ENCODE data around the gene UBASH3A.

UBASH3A gene

DNA sequence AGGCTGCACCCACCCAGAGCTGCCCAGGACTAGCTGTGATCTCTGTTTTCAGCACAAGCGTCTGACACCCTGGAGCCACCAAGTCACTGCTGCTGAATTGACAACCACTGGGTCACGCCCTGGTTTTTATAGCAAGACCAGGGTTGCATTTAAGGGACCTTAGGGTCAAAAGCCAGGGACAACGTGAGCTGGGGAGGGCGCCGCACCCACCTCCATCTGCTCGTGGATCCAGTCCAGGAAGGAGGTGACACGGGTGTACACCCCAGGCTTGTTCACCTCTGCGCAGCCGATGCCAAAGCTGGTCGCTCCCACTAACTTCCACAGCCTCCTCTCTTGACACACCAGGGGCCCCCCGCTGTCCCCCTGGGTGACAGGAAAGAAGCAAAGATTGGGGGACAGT lies 28.2 kb upstream of the UBASH3A start:
- DNase-seq: no peak

DNA sequence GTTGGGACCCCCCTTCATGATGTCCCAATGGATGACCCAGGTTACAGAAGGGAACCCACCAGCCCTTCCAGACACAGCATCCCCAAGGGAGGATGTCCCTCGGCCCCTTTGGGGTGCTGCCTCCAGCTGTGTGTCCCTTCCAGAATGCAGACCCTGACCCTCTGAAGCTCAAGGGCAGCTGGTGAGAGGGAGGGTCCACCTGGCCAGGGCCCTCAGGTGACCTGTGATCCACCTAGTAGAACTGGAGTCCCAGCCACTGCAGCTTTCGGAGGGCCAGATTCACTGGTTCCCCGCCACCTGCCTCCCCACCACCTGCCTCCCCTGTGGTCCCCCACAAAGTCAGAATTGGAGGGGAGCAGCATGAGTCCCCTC lies 27.8 kb upstream of the UBASH3A start:
- no peak for DNase-seq

DNA sequence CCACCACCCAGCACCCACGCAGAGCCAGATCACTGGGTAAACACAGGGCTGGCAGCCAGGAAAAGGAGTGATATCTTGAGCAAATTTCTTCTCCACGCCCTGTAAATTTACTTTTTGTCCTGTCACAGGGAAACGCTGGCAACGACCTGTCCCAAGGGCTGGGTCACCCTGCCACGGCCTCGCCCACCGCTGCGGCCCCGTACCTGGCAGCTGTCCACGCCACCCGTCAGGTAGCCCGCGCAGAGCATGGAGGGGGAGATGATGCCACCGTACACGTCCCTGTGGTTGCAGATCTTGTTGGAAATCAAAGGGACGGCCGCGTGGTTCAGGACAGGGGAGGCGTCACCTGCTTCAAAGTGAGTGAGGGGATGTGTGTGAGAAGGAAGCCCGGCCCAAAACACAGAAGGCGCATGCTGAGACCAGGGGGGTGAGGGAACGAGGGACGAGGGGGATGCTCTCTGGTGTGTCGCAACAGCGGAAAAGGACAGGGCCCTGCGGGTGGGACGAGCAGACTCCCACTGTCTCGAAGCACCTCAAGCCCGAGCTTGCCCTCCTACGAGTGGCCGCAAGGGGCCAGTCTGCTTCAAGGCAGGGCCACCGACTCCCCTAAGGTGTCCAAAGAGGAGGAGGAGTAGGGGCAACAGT lies 27.2 kb upstream of the UBASH3A start:
- no peak for DNase-seq

DNA sequence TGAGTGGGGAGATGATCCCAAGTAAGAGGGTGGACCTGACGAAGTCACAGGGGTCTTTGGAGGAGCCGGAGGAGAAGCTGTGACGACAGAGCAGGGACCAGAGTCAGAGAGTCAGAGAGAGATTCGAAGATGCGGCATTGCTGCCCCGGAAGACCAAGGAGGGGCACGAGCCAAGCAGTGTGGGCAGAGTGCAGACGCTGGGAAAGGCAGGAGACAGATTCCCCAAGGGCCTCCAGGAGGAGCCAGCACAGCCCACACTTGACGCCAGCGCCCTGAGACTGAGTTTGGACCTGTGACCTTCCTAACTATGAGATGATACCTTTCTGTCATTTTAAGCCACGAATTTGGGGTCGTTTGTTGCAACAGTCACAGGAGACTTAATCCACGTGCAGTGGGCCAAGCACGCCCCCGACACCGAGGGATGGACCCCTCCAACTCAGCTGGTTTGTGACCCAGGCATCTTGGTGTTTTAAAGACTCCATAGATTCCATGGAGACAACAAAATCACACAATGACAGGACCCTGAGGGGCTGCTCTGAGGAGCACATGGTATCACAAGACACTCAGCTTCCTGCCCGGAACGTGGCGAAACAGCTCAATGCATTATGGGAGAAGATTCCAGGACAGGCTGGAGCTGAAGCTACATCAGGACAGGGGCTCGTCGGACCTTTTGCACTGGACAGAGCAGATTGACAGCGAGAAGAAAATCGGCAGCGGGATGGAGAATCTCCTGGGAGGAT lies 26.3 kb upstream of the UBASH3A start:
- DNase-seq: no peak

DNA sequence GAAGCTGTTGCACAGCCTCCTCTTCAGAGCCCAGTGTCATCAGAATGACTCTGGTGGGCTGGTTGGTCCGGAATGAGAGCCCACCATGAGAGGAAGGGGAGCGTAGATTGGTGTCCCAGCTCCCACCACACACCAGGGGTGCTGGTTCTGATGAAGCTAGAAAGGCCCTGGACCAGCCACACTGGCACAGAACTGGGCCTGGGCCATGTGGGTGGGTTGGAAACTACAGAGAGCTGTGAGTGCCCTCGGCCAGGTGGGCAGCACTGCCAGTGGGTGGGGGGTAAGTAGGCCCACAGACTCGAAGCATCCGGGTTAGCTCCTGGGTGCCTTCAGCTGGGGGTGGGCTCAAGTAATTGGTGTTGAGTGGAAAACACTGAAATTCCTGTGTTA lies 25.8 kb upstream of the UBASH3A start:
- DNase-seq: no peak

DNA sequence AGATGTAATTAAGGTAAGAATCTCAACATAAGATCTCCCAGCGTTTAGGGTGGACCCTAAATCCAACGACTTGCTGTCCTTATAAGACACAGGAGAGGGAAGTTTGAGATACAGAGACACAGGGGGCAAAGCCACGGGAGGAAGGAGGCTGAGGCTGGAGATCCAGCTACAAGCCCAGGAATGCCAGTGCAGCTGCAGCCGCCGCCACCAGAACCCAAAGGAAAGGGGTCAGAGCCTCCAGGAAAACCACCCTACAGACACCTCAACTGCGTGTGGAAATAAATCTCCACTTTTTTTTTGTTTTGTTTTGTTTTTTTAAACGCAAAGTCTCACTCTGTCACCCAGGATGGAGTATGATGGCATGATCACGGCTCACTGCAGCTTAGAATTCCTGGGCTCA lies 25.3 kb upstream of the UBASH3A start:
- DNase-seq: no peak

DNA sequence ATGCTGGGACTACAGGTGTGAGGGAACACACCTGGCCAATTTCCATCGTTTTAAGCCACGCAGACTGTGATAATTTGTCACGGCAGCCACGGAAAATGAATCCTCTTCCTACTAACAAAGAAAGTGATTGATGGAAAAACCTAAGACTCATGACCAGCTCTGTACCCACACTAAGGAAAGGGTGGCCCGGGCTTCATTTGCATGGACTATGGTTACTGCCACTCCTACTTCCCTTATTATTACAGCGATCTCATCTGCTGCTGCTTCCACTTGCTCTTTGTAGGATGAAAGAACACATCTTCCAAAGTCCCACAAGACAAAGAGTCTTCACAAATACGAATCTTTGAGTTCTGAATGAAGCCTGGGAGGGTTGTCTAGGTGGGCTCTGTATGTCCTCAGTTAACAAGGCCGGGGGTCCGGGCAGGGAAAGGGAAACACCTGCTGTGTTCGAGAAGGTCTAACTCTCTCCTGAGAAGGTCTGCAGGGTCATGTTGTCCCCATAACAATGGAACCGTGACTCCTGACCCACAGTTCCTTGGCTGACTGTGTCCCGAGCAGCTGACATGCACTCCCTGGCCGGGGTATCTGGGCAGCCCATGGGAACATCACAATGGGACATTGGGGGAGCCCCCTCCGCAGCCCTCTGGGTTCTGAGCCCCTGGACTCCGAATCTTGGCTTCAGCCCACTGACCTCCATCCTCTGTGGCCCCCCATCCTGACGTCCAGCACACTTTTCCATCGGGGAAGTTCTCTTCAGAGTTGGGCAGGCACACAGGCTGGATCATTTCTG lies 24.1 kb upstream of the UBASH3A start:
- no peak for DNase-seq

DNA sequence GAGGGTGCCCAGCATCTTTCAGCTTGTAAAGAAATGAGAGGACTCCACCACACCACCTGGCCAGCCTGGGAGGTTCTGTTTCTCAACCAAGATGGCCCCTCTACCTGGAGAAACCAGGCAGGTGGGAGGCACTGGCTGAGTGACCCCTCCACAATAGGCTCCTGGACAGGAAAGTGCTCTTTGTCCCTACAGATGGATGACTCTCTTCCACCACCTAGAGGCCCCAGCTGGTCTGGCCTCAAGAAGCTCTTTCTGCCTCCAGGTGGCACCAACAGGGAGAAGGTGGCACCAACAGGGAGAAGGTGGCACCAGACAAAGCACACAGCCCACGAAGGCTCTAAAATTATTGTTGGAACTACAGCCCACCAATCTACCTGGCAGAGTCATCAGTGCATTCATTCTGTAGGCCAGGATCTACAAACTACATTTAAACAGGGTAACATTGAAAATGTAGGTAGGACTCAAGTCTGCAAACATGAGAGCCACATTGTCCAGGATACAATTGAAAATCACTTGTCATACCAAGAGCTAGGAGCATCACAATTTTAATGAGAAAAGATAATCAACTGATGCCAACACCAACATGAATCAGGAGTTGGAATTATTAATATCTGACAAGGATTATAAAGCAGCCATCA lies 22.2 kb upstream of the UBASH3A start:
- no peak for DNase-seq

DNA sequence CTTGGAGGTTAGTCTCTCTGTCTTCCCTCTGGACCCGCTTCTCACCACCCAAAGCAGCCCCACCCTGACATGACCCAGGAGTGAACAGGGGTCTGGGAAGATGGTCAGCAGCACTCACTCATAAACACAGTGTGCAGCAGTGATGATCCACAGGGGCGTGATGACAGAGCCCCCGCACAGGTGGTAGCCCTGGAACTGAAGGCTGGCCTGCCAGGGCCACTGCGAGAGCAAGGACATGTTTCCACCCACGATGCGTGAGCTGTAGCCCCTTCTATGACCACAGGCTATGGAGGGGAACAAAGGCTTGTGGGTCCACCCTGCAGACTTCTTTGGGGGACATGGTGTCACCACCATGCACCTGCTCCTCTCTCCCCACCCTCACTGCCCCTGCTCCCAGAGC lies 20.8 kb upstream of the UBASH3A start:
- no peak for DNase-seq

DNA sequence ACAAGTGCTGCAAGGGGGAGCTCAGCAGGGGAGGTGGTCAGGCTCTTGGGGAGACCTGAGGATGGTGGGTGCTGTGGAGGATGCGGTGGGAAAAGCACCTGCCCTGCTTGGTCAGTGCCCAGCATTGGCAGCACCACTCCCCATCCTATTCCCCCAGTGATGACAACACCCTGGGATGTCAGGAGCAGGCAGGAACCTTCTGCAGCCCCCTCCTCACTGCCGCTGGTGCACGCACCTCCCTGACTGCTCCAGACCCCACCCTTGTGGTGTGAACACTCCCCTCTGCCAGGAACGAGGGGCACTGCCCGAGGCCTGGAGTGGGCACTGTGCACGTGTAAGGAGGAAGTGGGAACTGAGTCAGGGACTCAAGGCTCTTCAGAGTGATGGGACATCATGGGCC lies 20.4 kb upstream of the UBASH3A start:
- no peak for DNase-seq

DNA sequence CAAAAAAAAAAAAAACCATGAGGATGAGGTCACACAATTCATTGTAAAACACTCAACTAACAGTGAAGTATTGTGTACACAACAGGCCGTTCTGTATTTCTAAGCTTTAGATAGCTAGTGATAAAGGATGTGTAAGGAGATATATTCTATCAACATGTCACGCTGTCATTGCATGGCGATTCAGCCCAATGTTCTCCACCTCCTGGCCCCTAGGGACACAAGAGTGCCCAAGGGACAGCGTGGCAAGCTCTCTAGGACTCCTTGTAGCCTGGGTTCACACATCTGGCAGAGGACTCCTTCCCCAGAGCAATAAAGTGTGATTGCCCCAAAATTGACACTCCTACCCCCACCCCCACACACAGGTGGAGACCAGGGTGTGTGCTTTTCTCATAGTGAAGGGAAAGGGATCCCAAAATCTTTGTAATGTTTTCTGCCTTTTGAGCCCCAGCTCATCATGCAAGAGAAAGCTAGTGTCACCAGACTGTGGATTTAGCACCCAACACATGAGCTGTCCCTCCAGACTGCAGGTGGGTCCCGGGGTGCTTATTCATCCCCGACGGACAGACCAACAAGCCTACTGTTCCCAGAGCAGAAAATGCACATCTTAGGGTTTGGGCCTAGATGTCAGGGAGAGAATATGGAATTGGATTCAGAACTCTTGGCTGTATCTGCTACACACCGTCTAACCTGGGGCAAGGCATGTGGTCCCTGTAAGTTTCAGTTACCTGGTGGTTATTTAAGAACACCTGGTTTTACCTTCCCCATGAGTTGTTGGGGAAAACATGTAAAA lies 19.4 kb upstream of the UBASH3A start:
- no peak for DNase-seq

DNA sequence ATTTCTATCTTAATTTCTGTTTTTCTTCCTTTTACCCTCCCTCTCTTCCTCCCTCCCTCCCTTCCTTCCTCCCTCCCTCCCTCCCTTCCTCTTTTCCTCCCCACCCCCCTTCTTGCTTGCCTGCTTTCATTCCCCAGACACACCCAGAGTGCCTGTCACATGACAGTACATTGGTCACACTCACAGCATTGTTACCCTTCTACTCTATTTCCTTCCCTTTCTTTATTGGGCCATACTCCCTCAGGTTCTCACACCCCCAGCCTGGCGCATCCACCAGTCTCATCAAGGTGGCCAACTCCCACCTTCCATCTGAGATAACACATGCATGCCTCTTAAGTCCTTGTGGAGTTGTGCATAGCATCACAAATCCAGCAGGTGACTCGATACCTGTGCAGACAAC lies 18.7 kb upstream of the UBASH3A start:
- no peak for DNase-seq

DNA sequence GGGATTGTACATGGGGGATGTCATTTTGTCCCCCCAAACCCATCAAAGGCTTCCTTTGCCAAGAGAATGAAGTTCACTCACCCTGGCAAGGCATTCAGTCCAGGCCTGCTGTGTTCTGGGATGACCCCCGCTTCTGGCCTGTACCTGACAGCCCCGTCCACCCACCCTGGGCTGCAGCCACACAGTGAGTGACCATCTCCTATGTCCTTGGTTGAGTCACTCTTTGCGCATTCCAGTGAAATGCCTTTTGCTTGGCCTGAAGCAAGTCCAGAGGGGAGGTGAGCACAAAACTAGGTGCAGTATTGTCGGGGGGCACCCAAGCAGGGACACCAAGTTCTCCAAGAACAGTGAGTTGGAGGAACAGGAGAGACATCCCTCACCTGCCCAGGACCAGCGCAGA lies 18.1 kb upstream of the UBASH3A start:
- no peak for DNase-seq

DNA sequence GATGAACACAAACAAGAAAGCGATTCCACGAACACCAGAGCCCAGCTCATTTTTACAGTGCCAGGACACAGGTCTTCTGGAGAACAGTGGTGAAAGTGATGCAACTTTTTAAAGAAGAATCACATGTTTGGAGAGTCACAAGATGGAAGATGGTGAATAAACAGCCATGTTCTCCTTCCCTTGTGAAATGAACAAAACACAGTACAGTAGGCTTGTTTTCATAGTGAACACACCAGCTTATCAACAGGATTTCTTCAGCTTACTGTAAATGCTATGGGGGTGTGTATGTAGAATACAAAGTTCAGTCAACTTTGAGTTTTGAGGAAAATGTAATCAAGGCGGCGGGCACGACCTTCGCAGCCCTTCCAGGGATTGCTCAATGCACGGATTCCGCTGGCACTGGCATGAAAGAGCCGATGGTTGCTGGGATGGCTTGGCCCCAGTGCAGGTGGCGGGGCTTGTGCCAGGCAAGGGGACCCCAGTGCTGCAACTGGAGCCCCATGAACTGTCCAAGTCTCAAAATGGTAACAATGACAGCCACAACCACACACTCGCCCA lies 17.6 kb upstream of the UBASH3A start:
- no peak for DNase-seq

DNA sequence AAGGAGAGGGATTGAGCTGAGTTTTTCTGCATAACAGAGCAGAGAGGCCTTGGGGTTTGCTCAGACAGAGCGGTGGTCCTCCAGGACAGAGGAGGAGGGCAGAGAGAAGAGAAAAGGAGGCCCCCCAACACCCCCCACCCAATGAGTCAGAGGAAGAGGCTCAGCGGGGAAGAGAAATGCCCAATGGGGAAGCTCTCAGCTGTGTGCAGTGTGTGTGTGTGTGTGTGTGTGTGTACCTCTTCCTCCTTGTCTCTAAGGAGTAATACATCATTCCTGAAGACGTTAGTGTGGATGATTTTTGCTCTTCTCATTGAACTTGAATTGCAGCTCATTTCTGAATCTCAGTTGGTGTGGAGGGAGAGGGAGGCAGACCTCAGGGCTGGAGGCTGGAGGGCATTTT lies 16.5 kb upstream of the UBASH3A start:
- no peak for DNase-seq

DNA sequence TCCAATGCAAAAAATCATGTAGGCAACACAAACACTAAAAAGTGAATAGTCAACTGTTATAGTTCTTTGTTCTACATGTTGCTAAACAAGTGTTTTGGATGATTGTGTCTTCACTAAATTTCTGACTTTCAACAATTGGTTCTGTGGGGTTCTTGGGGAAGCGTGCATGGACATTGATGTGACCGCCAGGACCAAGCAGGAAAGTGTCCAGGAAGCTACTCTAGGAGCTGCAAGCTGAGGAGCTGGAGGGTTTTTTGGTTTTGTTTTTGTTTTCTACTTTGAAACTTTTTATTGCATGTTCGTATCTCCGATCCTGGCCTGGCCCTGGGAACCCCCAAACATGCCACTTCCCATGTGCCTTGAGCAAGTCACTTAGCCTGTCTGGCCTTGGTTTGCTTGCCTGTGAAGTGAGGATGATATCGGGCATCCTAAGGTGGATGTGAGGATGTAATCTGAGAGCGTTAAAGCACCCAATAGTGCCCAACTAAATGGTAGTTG lies 15.8 kb upstream of the UBASH3A start:
- no peak for DNase-seq

DNA sequence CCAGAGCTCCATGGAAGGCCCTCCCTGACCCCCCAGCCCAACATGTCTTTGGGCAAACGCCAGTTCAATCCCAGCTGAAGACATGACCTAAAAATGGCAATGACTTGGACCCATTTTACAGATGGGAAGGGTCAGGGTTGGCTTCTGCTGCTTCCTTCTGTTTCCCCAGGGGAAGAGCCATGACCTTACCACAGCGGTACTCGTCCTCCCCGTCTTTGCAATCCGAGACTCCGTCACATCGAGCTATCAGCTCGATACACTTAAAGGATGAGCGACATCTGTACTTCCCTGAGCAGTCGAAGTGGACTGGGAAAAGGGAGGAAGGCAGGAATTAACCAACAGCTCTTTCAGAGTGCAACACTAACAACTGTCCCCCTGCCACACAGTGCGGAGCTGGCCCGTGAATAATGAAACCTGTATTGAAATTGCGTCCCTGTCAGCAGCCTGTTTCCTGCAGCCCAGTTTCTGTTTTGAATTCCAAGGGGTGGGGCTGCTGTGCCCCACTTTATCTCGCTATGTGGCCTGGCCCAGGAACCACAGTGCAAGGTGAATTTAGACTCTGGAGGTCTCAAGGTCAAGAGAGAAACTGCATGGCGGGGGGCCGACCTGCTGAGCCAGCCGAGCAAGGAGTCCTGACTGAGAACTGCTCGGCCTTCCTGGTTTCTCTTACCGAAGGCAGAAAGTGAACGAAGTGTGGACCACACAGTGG lies 14.8 kb upstream of the UBASH3A start:
- DNase-seq: no peak

DNA sequence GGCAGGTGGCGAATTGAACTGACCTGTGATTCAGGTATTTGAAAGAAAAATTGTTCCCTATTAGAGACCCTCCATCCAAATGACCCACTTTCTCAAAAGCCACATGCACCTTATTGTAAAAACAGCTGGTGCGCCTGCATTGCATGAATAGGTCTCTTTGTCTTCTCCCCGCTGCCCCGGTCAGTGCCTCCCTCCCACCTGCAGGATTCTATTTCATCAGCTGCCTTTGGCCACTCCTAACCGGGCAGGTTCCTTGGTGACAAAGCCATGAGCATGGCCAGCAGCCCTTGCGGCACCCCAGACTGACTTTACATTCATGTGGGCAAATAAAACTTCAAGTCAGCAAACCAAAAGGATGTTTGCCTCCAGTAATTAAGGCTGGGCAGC lies 14.3 kb upstream of the UBASH3A start:
- DNase-seq: no peak

DNA sequence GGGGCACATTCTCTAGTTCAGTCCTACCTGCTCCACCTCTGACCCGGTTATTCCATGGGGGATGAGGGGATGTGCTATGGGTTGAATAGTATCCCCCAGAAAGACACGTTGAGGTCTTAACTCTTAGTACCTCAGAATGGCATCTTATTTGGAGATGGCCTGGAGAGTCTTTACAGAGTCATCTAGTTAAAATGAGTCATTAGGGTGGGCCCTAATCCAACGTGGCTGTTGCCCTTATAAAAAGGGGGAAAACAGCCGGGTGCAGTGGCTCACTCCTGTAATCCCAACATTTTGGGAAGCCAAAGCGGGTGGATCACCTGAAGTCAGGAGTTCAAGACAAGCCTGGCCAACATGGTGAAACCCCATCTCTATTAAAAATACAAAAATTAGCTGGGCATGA lies 13.5 kb upstream of the UBASH3A start:
- DNase-seq: no peak

DNA sequence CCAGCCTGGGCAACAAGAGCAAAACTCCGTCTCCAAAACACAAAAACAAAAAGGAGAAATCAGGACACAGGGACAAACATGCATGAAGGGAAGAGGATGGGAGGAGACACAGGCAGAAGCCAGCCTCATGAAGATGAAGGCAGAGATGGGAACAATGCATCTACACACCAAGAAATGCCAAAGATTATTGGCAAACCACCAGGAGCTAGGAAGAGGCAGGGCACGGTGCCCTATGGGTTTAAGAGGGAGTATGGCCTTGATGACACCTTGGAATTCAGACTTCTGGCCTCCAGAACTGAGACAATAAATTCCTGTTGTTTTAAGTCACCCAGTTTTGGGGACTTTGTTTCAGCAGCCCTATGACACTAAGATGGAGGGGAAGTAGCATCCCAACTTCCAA lies 13.0 kb upstream of the UBASH3A start:
- DNase-seq: no peak

DNA sequence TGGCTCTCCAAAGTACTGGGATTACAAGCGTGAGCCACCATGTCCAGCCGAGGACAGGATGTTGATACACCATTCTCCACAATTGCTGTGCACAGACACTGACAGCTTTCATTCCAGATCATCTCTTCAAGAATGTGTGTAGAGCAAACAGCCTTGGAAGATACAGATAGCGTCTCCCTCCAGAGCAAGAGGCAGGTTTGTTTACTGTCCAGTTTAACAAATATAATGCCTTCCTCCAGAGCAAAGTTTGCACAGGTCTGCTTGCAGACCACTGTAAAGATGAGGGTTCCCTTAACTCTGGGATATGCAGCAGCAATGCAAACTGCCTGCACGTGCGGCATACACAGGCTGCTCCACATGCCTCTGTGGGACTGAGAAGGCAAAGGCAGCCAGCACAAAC lies 12.4 kb upstream of the UBASH3A start:
- no peak for DNase-seq
